GM19463 (cell line): ENCODE results near the gene CHCHD6.

ENCODE experiments used
- ATAC-seq: cut with Tn5 transposase; IDR thresholded peaks from one replicate; pipeline ENCODE4 v1.9.1; 2021; ENCODE audit warnings: mild to moderate bottlenecking, moderate library complexity; ENCODE audit not compliant: unreplicated experiment

CHCHD6 gene

GRCh38 chr3:126968391-126969390 is 264.7 kb downstream of the CHCHD6 start:
- ATAC-seq = no peak

- ATAC-seq = no peak
Observed at GRCh38 chr3:126969586-126969985, 265.5 kb downstream of the CHCHD6 start.

- ATAC-seq = no peak
Observed at GRCh38 chr3:126970101-126970500, 266.1 kb downstream of the CHCHD6 start.

GRCh38 chr3:126970921-126971320 is 266.9 kb downstream of the CHCHD6 start:
- no peak for ATAC-seq

GRCh38 chr3:126971891-126972351 is 267.9 kb downstream of the CHCHD6 start:
- ATAC-seq = peak; percentile 48

- ATAC-seq = no peak
Observed at GRCh38 chr3:126972866-126973265, 268.8 kb downstream of the CHCHD6 start.

GRCh38 chr3:126973814-126974213 is 269.8 kb downstream of the CHCHD6 start:
- ATAC-seq = no peak

GRCh38 chr3:126974756-126975155 is 270.7 kb downstream of the CHCHD6 start:
- ATAC-seq = no peak

- ATAC-seq = no peak
Observed at GRCh38 chr3:126976906-126977305, 272.9 kb downstream of the CHCHD6 start.

GRCh38 chr3:126977821-126978220 is 273.8 kb downstream of the CHCHD6 start:
- ATAC-seq = no peak

GRCh38 chr3:126978291-126978690 is 274.3 kb downstream of the CHCHD6 start:
- ATAC-seq = no peak

GRCh38 chr3:126979046-126979628 is 275.1 kb downstream of the CHCHD6 start:
- no peak for ATAC-seq

GRCh38 chr3:126980266-126980811 is 276.3 kb downstream of the CHCHD6 start:
- no peak for ATAC-seq

GRCh38 chr3:126982126-126982470 is 278.1 kb downstream of the CHCHD6 start:
- peak; percentile 32 for ATAC-seq

- peak; percentile 69 for ATAC-seq
Observed at GRCh38 chr3:126982471-126983175, 278.6 kb downstream of the CHCHD6 start, which contains the start of gene PLXNA1. Gene PLXNA1, plus strand, starts transcription at chr3:126983115. Its CDS starts 5,479 bp downstream, at chr3:126988594.

- no peak for ATAC-seq
Observed at GRCh38 chr3:126983276-126983652, 279.2 kb downstream of the CHCHD6 start.

- no peak for ATAC-seq
Observed at GRCh38 chr3:126983653-126984390, 279.8 kb downstream of the CHCHD6 start.

- no peak for ATAC-seq
Observed at GRCh38 chr3:126984391-126985131, 280.5 kb downstream of the CHCHD6 start.

GRCh38 chr3:126985132-126985985 is 281.3 kb downstream of the CHCHD6 start:
- no peak for ATAC-seq
